ENCODE measurements around the gene CDRT4.

DNA sequence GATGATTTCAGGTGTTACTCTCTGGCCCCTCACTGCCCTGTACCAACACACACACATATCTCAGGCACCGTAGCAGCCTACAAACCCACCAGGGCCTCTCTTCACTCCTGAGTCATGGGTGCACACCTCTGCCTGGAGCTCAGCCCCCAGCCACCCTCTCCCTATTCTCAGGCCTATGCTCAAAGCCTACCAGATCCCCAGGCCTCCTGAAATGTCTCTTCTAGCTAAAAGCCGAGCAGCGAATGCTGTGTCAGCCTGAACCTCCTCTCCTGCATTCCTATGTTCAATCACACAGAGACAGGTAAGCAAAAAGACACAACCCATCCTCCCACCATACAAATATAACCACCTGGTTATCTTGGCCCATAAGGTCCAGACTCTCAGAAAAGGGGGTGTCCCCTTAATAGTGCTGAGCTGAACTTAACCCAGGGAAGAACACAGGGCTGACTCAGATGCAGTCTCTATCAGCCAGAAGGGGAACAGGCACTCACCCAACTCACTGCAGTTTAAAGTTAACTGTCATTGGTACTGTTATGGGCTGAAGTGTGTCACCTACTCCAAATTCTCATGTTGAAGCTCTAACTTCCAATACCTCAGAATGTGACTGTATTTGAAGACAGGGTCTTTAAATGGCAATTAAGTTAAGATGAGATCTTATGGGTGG, 64.0 kb downstream of the CDRT4 start:
- TF ChIP-seq, protein P1, sequence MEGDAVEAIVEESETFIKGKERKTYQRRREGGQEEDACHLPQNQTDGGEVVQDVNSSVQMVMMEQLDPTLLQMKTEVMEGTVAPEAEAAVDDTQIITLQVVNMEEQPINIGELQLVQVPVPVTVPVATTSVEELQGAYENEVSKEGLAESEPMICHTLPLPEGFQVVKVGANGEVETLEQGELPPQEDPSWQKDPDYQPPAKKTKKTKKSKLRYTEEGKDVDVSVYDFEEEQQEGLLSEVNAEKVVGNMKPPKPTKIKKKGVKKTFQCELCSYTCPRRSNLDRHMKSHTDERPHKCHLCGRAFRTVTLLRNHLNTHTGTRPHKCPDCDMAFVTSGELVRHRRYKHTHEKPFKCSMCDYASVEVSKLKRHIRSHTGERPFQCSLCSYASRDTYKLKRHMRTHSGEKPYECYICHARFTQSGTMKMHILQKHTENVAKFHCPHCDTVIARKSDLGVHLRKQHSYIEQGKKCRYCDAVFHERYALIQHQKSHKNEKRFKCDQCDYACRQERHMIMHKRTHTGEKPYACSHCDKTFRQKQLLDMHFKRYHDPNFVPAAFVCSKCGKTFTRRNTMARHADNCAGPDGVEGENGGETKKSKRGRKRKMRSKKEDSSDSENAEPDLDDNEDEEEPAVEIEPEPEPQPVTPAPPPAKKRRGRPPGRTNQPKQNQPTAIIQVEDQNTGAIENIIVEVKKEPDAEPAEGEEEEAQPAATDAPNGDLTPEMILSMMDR (conservative IDR thresholded peaks at IDR 0.05; ENCODE audit: low read depth in 2 of 2): no peak
- TF ChIP-seq, protein P2, sequence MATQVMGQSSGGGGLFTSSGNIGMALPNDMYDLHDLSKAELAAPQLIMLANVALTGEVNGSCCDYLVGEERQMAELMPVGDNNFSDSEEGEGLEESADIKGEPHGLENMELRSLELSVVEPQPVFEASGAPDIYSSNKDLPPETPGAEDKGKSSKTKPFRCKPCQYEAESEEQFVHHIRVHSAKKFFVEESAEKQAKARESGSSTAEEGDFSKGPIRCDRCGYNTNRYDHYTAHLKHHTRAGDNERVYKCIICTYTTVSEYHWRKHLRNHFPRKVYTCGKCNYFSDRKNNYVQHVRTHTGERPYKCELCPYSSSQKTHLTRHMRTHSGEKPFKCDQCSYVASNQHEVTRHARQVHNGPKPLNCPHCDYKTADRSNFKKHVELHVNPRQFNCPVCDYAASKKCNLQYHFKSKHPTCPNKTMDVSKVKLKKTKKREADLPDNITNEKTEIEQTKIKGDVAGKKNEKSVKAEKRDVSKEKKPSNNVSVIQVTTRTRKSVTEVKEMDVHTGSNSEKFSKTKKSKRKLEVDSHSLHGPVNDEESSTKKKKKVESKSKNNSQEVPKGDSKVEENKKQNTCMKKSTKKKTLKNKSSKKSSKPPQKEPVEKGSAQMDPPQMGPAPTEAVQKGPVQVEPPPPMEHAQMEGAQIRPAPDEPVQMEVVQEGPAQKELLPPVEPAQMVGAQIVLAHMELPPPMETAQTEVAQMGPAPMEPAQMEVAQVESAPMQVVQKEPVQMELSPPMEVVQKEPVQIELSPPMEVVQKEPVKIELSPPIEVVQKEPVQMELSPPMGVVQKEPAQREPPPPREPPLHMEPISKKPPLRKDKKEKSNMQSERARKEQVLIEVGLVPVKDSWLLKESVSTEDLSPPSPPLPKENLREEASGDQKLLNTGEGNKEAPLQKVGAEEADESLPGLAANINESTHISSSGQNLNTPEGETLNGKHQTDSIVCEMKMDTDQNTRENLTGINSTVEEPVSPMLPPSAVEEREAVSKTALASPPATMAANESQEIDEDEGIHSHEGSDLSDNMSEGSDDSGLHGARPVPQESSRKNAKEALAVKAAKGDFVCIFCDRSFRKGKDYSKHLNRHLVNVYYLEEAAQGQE (IDR thresholded peaks at IDR 0.05; ENCODE audit: unreplicated experiment): no peak
- no peak for TF ChIP-seq EZH2 (IDR thresholded peaks at IDR 0.05; ENCODE audit: low read depth, unreplicated experiment)

Measured in GM23338 (cell line).